H1 (cell line): Measurements from ENCODE around the gene MYBPC1.

ENCODE experiments used
- BCL11A ChIP-seq, 2 experiments: IDR thresholded peaks; one replicate each; pipeline ENCODE4 v1.6.1; 2011; ENCODE audit warnings: low read depth in 2 of 2, low read length in 2 of 2, mild to moderate bottlenecking in 2 of 2
- CEBPB ChIP-seq: IDR thresholded peaks from 2 replicates; pipeline ENCODE4 v1.6.1; 2012; ENCODE audit warnings: low read depth, low read length
- KDM5A ChIP-seq: fragments of 200-600 bp; IDR thresholded peaks from 2 replicates; pipeline ENCODE4 v1.7.1; 2012; ENCODE audit warnings: mild to moderate bottlenecking, low read length, inconsistent platforms, mixed read lengths
- RAD21 ChIP-seq, 2 experiments: IDR thresholded peaks in 1 of 2; conservative IDR thresholded peaks in 1 of 2; 2 replicates each; pipeline ENCODE4 v1.6.1; 2011; ENCODE audit warnings: low read depth in 2 of 2, low read length in 2 of 2, improper control_type of control experiment in 1 of 2, inconsistent platforms in 1 of 2, mild to moderate bottlenecking in 1 of 2, moderate library complexity in 1 of 2
- SIN3A ChIP-seq, 2 experiments: IDR thresholded peaks in 1 of 2; conservative IDR thresholded peaks in 1 of 2; 2 replicates each; pipeline ENCODE4 v1.6.1; 2011 to 2012; ENCODE audit warnings: low read length in 2 of 2, improper control_type of control experiment in 1 of 2, low read depth in 1 of 2, mild to moderate bottlenecking in 1 of 2
- TBP ChIP-seq: IDR thresholded peaks from 2 replicates; pipeline ENCODE4 v1.6.1; 2011; ENCODE audit warnings: low read depth, low read length, improper control_type of control experiment
- YY1 ChIP-seq: IDR thresholded peaks from 2 replicates; pipeline ENCODE4 v1.6.1; 2011; ENCODE audit warnings: low read depth, mild to moderate bottlenecking, low read length
- TF ChIP-seq, protein P1 (sequence below), 3 experiments: IDR thresholded peaks; 1 replicate in 2 of 3; 2 replicates in 1 of 3; pipeline versions ENCODE4 v1.5.1 to v1.6.1; 2011; ENCODE audit warnings: low read length in 3 of 3, mild to moderate bottlenecking in 3 of 3, inconsistent platforms in 2 of 3, low read depth in 1 of 3, moderate library complexity in 1 of 3; ENCODE audit not compliant: insufficient read depth in 1 of 3; ENCODE audit errors: control extremely low read depth in 1 of 3

DNA sequence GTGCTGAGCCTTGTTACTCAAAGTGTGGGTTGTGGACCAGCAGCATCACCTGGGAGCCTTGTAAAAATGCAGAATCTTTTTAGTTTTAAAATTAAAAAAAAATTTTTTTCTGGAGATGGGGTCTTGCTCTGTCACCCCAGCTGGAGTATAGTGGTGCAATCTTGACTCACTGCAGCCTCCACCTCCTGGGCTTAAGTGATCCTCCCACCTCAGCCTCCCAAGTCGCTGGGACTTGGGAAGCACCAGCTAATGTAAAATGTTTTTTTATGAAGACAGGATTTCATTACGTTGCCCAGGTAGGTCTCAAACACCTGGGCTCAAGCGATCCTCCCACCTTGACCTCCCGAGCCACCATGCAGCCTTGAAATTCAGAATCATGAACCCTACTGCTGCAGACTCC lies 14.4 kb downstream of the MYBPC1 start:
- no peak for TF ChIP-seq RAD21 (IDR thresholded peaks at IDR 0.05 in 1 of 2, conservative IDR thresholded peaks at IDR 0.05 in 1 of 2; ENCODE audit: low read depth in 2 of 2, low read length in 2 of 2)
- no peak for TF ChIP-seq BCL11A (IDR thresholded peaks at IDR 0.05; ENCODE audit: low read depth in 2 of 2, low read length in 2 of 2)
- no peak for TF ChIP-seq KDM5A
- TF ChIP-seq CEBPB, result no peak
- TF ChIP-seq, protein P1, sequence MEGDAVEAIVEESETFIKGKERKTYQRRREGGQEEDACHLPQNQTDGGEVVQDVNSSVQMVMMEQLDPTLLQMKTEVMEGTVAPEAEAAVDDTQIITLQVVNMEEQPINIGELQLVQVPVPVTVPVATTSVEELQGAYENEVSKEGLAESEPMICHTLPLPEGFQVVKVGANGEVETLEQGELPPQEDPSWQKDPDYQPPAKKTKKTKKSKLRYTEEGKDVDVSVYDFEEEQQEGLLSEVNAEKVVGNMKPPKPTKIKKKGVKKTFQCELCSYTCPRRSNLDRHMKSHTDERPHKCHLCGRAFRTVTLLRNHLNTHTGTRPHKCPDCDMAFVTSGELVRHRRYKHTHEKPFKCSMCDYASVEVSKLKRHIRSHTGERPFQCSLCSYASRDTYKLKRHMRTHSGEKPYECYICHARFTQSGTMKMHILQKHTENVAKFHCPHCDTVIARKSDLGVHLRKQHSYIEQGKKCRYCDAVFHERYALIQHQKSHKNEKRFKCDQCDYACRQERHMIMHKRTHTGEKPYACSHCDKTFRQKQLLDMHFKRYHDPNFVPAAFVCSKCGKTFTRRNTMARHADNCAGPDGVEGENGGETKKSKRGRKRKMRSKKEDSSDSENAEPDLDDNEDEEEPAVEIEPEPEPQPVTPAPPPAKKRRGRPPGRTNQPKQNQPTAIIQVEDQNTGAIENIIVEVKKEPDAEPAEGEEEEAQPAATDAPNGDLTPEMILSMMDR (IDR thresholded peaks at IDR 0.05; ENCODE audit: control extremely low read depth in 1 of 3, insufficient read depth in 1 of 3, low read depth in 1 of 3, low read length in 3 of 3), result no peak
- TF ChIP-seq SIN3A (conservative IDR thresholded peaks at IDR 0.05 in 1 of 2, IDR thresholded peaks at IDR 0.05 in 1 of 2; ENCODE audit: low read depth in 1 of 2, low read length in 2 of 2), result no peak
- TF ChIP-seq YY1, result no peak
- no peak for TF ChIP-seq TBP
